Colonic mucosa (tissue), 4 donors: ENCODE results near the gene HOXB2. TPM values are rescaled to one million over a fixed set of nuclear protein-coding genes. Genes with fewer than 3 reads are reported as not detected.
A peak's percentile ranks its signal among the peaks of the same experiment; 100 is the strongest.

Experiments
- DNase-seq: peaks from one replicate; pipeline ENCODE4 v3.0.0-alpha.2; 2020
- H3K27ac ChIP-seq: fragments of 200-600 bp; one replicate; pipeline ENCODE4 v1.8.0; 2021
- H3K27me3 ChIP-seq: fragments of 200-600 bp; one replicate; pipeline ENCODE4 v1.8.0; 2021
- H3K36me3 ChIP-seq: fragments of 200-600 bp; one replicate; pipeline ENCODE4 v1.8.0; 2021
- H3K4me1 ChIP-seq: fragments of 200-600 bp; one replicate; pipeline ENCODE4 v1.8.0; 2021; ENCODE audit warnings: mild to moderate bottlenecking
- H3K4me3 ChIP-seq: fragments of 200-600 bp; one replicate; pipeline ENCODE4 v1.8.0; 2021
- H3K9ac ChIP-seq, 2 donors: one replicate each; pipeline ENCODE4 v1.7.0; 2013; ENCODE audit warnings: control low read depth in 2 of 2, low read depth in 2 of 2, low read length in 2 of 2
- H3K9me3 ChIP-seq: fragments of 200-600 bp; one replicate; pipeline ENCODE4 v1.8.0; 2021
- intact Hi-C: fragments of 100-400 bp; cut with DNase I; formaldehyde crosslinking; loops from one replicate; pipeline ENCODE4 v1.14.1; 2022
- total RNA-seq, 2 donors: library from RNA; stranded (reverse); fragmentation: NEBNext Ultra II Directional in 1 of 2; extraction: Animal tissue kit (Norgen Biotek cat#: 25700) in 1 of 2; gene quantifications; one replicate each; pipeline ENCODE4 v1.2.1, GENCODE V29; 2021
- TF ChIP-seq, protein P1 (sequence below): fragments of 200-600 bp; IDR thresholded peaks from one replicate; pipeline ENCODE4 v1.8.0; 2022; ENCODE audit warnings: antibody characterized with exemption, mild to moderate bottlenecking
- donor health status: healthy.
- donor health status: DM: no; HTN: no; CAD: no.
- donor health status: DM: no; HTN: no; CAD: no.

Gene HOXB2
- total RNA-seq, 2 donors from 2014 or later, result 2.6 to 6.4 TPM

DNA sequence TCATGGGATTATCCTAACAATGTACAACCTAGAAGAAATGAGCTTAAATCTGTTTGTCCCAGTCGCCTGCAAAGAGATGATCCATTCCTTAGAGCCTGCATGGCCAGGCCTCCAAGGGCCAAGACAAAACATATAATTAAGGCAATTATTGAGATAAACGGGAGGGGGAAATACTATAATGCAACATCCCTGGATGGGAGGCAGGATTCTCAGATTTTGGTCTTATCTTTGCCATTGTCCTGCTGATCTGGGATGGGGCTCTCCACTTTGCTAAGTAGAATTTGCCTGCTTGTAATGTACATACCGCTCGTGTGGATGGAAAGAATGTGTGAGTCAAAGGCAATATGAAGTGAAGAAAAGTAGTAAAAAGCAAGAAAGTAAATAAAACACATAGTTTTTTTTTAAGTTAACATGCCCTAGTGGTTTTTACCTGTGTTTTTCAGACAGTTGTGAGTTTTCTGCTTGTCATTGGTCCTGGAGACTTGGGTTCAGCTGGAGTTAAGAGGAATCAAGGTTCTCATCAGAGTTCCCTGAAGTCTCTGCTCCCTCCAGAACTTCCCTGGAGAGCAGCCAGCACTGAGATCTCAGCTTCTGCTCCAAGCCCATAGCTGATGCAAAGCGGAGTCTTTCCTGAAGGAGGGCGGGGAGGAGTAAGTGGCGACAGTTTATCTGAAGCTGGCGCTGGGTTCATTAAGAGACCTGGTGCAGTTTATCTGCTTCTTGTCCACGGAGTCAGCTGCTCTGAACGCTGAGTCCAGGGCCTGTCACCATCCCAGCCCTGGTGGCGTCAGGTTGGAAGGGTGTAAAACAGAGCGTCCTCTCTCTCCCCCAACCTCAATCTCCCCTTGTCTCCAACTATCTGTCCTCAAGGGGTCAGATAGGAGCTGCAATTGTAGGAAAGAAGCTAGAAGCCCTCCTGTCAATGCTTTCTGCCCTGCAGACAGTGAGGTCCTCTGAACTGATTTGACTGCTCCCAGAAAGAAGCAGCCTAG lies 44.2 kb downstream of the HOXB2 start:
- H3K4me3 ChIP-seq, result no peak overlapping the region
- TF ChIP-seq, protein P1, sequence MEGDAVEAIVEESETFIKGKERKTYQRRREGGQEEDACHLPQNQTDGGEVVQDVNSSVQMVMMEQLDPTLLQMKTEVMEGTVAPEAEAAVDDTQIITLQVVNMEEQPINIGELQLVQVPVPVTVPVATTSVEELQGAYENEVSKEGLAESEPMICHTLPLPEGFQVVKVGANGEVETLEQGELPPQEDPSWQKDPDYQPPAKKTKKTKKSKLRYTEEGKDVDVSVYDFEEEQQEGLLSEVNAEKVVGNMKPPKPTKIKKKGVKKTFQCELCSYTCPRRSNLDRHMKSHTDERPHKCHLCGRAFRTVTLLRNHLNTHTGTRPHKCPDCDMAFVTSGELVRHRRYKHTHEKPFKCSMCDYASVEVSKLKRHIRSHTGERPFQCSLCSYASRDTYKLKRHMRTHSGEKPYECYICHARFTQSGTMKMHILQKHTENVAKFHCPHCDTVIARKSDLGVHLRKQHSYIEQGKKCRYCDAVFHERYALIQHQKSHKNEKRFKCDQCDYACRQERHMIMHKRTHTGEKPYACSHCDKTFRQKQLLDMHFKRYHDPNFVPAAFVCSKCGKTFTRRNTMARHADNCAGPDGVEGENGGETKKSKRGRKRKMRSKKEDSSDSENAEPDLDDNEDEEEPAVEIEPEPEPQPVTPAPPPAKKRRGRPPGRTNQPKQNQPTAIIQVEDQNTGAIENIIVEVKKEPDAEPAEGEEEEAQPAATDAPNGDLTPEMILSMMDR, result no peak
- no peaks in the 10 kb centered on the region for H3K27me3 ChIP-seq
- H3K36me3 ChIP-seq, result no peaks in the 10 kb centered on the region
- H3K27ac ChIP-seq, result no peak overlapping the region
- no peaks in the 10 kb centered on the region for H3K4me1 ChIP-seq
- H3K9ac ChIP-seq, result peak overlapping the region in 1 of 2 donors; percentile 16
- no peaks in the 10 kb centered on the region for H3K9me3 ChIP-seq
- DNase-seq, result no peak
- intact Hi-C loops, result no loop called here

DNA sequence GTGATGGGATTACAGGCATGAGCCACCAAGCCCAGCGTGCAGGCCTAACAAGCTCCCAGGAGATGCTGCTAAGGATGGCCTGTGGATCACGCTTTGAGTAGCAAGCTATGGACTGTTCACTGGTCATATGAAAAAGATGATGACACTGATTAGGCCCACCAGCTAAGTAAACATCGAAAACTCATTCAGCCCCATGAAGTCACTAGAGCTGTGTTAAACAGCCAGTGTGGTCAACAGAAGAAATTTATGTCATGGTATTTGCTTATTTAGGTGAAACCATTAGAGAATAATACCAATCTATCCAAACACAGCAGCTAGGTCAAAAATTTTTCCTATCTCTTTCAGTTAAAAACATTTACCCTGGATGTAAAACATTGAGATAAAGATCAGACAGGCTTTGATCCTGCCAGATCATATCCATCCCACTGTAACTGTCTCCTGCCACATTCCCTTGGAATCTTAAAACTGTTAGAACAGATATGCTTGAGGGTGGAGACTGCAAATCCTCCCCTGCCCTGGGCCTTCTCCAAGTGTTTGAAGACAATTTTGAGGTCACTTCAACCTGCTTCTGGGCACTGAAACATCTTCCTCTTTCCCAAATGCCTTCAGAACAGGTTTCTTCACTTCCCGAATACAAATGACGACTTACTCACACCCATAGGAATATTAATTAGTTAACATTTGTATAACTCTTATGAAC lies 45.0 kb downstream of the HOXB2 start:
- H3K9me3 ChIP-seq, result no peaks in the 10 kb centered on the region
- no peak overlapping the region for H3K27ac ChIP-seq
- no peak overlapping the region for H3K4me3 ChIP-seq
- H3K27me3 ChIP-seq, result no peaks in the 10 kb centered on the region
- TF ChIP-seq, protein P1, result no peak
- no peak for DNase-seq
- H3K9ac ChIP-seq, result no peak overlapping the region
- H3K36me3 ChIP-seq, result no peaks in the 10 kb centered on the region
- intact Hi-C loops, result no loop called here
- H3K4me1 ChIP-seq, result no peaks in the 10 kb centered on the region

DNA sequence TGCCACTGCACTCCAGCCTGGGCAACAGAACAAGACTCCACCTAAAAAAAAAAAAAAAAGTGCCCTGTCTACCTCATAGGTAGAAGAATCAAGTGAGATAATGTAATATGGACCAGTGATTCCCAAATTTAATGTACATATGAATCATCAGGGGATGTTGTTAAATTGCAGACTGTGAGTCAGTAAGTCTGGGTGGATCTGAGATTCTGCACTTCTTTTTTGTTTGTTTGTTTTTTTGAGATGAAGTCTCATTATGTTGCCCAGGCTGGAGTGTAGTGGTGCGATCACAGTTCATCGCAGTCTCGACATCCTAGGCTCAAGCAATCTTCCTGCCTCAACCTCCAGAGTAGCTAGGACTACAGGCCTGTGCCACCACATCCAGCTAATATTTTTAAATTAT lies 45.7 kb downstream of the HOXB2 start:
- H3K27ac ChIP-seq, result no peak overlapping the region
- H3K36me3 ChIP-seq, result no peaks in the 10 kb centered on the region
- no peaks in the 10 kb centered on the region for H3K4me1 ChIP-seq
- intact Hi-C loops, result no loop called here
- DNase-seq, result no peak
- H3K9me3 ChIP-seq, result no peaks in the 10 kb centered on the region
- no peak overlapping the region for H3K9ac ChIP-seq
- TF ChIP-seq, protein P1, result no peak
- H3K27me3 ChIP-seq, result no peaks in the 10 kb centered on the region
- no peak overlapping the region for H3K4me3 ChIP-seq

DNA sequence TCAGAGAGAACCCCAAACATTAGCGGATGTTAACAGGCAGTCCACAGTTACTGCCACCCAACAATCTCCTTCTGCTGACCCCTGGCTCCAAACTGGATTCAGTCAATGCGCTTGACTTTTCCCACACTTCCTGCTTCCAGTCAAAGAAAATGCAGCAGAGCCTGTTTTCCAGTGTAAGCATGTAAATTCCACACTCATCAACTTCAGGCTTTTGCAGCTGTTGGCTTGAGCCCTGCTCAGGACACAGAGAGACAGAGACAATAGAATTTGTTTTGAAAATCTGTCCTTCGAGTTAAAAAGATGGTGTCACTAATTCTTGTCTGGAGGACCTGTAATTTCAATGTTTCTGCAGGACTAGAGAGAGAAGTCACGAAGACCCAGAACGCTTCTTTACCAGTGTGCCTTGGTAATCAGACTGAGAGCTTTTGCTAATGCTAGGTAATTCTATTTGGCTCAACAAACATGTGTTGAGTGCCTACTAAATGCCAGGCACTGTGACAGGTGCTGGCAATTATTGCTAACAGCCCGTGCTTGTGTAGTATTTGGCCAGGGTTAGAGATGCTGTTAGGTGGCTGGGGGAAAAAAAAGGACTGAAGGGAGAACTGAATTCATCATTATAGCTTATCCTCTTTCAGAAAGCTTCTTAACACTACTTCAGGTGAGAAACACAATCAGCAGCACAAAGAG lies 46.6 kb downstream of the HOXB2 start:
- TF ChIP-seq, protein P1, result no peak
- no peaks in the 10 kb centered on the region for H3K27me3 ChIP-seq
- H3K4me3 ChIP-seq, result no peak overlapping the region
- H3K9me3 ChIP-seq, result no peaks in the 10 kb centered on the region
- H3K36me3 ChIP-seq, result no peaks in the 10 kb centered on the region
- H3K9ac ChIP-seq, result no peak overlapping the region
- H3K27ac ChIP-seq, result no peak overlapping the region
- intact Hi-C loops, result no loop called here
- DNase-seq, result no peak
- H3K4me1 ChIP-seq, result no peaks in the 10 kb centered on the region

DNA sequence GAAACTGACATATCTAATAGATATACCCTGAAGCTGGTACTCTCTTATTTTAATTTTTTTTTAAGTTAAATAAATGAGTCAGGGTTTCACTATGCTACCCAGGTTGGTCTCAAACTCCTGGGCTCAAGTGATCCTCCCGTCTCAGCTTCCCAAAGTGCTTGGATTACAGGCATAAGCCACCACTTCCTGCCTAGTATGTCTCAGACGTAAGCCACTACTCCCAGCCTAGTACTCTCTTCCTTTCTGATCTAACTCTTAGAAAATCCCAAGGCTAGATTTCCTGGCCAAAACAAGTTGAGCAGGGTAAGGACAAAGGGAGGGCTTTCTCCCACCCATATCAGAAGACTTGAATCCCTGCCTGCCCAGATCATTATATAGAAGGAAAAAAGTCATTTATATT lies 47.8 kb downstream of the HOXB2 start:
- H3K4me3 ChIP-seq, result no peak overlapping the region
- H3K4me1 ChIP-seq, result peaks cover 5% of the 10 kb centered on the region
- no peaks in the 10 kb centered on the region for H3K36me3 ChIP-seq
- H3K9ac ChIP-seq, result no peak overlapping the region
- no peaks in the 10 kb centered on the region for H3K9me3 ChIP-seq
- H3K27ac ChIP-seq, result no peak overlapping the region
- TF ChIP-seq, protein P1, result no peak
- no peak for DNase-seq
- intact Hi-C loops, result no loop called here
- no peaks in the 10 kb centered on the region for H3K27me3 ChIP-seq
